GM21515 (cell line): ENCODE measurements around the gene SRGAP3.

Source experiments
- ATAC-seq: cut with Tn5 transposase; IDR thresholded peaks from one replicate; pipeline ENCODE4 v1.9.1; 2021; ENCODE audit not compliant: unreplicated experiment

The SRGAP3 gene

DNA sequence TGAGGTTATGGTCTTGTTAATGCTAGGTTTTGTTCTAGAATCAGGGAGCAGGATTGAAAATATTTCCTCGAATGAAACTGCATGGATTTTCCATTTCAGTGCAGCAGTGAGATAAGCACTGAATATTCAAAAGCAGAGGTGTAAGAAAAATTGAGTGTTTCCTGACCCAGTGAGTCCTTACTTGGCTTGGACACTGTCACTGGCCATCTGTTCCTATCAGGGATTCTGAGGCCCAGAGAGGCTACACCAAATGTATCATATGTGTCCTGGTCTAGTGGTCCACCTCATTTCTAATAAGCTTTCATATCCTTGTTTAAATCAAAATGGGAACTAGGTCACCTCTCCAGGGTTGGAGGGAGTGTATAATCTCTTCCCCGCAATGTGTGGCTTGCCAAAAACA, 225.1 kb downstream of the SRGAP3 start:
- ATAC-seq, result no peak

DNA sequence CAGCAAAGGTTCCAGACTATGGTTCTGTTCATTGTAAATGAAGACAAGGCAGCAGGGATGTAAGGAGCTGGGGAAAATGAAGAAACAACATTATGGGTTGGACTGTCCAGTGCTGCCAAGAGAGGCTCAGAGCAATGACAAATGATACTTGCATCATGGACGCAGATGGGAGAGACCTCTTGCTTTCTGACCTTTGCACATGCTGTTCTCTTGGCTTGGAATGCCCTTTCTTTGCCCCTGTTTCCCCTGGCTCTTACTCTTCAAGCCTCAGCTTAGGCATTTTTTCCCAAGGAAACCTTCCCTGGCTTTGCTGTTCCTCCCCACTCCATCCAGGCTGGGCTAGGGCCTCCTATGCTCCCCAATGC, 226.2 kb downstream of the SRGAP3 start:
- no peak for ATAC-seq

DNA sequence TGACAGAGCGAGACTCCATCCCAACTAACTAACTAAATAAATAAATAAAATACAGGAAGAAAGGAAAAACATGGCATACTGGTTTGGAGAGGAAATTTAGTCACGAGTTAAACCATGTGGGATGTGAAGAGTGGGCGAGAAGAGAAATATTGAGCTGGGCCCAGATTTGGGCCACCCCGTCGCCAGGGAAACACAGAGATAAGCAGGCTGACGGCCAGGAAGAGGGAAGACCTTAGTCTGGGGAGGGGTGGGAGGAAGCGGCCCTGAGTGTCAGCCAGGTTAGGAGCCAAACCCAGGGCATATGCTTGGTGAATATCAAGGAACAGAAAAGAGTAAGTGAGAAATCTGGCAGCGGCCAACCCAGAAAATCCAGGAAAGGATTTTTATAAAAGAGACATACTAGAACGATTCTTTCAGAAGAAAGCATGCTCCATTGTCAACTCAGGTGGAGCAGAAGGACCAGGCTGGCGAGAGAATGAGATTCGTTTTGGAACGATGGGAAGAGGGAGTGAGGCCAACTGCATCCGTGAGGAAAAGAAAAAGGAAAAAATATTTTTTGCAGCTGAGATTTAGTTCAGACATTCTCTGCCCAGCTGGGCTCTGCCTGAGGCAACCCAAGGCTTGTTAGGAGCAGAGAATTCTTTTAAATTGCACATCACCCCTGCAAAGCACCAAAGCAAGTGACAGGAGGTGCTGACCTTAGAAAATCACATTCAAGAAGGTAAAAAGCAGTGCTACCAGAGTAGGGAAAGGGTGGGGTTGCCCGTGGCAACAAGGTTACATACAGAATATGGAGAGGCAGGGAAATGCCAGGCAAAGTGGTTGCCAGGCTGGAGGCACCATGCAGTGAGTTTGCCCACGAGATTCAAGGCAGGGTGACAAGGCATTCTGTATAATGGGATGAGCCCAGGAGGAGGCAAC, 226.9 kb downstream of the SRGAP3 start:
- ATAC-seq, result no peak

DNA sequence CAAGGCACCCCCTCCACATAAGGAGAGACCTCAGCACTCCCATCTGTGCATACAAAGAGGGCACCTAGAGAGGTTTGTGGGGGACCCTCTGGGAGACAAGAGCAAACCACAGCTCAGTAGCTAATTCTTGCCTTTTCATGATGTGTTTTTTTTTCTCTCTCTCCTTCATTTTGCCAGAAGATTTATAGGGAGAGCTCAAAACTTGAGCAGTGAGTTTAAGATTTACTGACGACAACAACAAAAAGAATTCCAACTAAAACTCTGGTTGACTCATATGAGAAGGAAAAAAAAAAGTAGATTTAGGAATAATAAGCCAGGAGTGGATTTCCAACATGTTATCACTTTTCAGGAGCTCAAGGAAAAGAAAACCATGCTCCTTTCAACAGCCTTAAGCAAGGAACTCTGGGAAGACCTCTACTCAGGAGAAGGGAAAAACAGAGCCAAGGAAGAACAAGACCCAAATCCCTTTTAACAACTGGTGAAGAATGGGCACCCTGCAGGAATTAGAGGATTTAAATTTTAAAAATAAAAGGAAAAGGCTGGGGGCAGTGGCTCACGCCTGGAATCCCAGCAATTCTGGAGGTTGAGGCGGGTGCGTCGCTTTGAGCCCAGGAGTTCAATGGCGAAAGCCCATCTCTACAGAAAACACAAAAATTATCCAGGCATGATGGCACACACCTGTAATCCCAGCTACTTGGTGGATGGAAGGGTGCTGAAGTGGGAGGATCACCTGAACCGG, 228.0 kb downstream of the SRGAP3 start:
- ATAC-seq, result no peak

DNA sequence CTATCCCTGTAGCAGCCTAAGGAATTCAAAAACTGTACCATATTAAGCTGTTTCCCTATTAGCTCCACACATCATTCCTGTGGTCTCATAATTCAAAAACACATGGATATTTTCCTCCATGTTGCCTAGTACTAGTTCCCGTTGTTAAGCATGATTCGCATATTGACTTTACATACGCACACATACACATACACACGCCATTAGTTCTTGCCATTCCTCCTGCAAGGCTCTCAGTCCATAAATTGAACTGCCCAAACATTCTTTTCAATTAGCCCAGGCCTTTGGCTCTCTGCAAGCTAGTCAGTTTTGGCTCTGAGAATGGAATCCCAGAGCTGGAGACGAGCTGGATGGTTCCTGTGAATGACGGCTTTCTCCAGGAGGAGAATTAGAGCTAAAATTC, 229.0 kb downstream of the SRGAP3 start:
- ATAC-seq, result no peak

DNA sequence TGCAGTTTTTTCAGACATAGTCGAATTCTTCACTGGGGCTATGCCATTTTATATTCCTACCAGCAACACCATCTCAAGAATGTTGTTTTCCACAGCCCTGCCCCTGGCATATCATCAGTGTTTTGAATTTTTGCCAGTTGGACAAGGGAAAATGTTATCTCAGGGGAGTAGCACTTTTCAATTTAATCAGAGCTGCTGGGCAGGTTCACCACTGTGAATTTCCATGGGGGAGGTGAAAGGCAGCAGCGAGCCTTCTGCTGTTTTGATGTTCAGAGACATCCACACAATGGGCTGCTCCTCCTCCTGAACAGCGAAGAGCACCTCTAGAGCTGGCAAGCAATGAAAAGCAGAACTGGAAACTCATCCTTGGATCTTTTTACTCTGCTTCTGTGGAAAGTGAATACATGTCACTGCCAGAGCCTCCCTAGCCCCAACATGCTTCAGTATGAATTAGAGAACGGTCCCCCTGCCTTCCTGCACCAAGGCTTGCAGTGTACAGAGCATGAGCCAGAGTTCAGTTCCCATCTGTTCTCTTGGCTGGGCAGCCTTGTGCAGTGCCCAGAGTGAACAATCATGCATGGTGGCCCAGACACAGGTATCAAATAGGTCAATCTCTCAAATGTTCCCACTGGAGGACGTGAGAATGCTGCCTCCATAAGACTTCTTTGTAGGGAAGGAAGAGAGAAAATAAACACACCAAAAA, 230.0 kb downstream of the SRGAP3 start:
- no peak for ATAC-seq

DNA sequence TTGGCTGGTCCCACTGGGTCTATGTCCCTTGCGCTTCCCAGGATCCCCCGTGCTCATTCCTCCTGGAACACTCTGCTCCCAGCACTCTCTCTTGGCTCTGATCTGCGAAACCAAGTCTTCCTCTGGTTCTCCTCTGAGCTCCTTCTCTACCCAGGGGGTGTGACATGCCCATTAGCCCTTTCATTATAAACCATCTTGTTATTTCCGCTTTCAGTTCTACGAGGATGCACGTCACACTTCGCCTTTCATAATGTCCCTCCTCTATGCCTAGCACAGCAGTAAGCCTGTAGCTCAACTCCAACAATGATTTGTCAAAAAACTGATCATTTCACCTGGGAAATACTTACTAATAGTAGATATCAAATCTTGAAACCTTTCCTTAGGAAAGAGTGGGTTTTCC, 234.2 kb downstream of the SRGAP3 start:
- no peak for ATAC-seq

DNA sequence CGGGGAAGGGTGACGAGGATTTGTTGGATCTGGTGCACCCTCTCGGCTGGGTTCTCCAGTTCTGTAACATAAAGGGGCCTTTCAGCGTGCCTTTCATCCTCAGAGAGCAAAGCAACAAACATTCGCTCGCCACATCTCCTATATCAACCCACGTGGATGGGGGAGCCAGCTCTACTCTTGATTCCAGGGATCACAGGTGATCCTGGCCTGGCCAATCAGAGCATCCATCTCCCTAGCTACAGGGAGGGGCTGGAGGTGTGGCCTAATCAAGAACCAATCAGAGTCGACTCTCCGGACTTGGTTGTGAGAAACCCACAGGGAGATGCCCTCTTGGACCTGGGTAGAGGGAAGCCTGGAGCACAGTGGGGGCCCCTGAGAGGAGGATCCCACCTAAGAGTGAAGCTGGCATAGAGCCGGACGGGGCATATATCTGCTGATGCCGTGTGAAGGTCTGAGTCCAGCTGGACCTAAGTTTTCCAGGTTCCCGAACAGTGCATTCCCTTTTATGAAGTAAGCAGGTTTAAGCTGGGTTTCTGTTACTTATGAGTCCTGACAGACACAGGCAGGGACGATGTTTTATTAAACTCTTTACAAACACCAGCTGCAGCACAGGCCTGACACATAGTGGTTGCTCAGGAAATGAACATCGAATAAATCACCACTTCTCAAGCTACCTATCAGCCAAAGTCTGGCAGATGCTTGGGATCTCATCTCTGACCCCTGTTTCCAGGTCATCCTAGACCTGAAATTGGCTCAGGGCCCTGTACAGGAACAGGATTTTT, 235.5 kb downstream of the SRGAP3 start:
- no peak for ATAC-seq

DNA sequence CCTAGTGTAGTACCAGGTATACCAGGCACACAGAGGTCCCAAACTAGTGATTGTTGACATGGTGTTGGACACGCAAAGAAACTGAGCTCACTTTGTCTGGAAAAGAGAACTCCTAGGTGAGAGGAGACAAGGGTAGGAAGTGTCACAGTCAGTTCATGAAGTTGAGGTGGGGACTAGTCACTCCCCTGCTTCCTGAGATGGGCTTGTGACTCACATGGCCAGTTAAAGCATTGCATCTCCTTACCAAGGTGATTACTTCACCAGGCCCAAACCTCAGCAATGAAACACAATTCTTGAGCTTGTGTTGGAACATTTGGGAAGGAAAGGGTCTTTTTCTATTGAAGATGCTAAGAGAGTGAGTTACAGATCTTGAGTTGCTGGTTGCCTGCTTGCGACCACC, 236.9 kb downstream of the SRGAP3 start:
- no peak for ATAC-seq

DNA sequence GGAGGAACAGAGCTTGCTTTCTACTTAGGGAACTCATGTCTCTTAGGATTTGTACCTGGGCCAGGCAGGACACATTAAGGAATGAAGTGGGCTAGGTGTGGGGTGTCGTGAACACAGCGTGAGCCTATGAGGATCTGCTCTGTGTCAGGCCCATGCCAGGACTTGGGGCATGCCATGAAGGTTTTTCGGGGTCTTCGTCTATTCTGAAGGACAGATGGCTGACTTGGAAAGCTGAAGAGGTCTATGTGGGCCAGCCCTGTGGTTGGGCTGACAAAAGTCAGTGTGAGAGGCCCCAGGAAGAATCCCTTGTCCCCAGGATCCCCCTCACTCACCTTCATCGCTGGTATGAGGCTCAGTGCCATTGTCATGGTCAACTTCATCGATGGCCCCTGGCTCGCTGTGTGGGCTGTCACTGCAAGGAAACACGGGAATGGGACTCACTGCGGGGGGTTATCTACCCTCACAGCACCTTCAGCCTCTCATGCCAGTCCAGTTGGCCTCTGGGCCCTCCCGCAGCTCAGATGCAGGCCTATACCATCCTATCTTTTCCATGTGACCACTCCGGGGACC, 239.4 kb downstream of the SRGAP3 start:
- ATAC-seq, result no peak

DNA sequence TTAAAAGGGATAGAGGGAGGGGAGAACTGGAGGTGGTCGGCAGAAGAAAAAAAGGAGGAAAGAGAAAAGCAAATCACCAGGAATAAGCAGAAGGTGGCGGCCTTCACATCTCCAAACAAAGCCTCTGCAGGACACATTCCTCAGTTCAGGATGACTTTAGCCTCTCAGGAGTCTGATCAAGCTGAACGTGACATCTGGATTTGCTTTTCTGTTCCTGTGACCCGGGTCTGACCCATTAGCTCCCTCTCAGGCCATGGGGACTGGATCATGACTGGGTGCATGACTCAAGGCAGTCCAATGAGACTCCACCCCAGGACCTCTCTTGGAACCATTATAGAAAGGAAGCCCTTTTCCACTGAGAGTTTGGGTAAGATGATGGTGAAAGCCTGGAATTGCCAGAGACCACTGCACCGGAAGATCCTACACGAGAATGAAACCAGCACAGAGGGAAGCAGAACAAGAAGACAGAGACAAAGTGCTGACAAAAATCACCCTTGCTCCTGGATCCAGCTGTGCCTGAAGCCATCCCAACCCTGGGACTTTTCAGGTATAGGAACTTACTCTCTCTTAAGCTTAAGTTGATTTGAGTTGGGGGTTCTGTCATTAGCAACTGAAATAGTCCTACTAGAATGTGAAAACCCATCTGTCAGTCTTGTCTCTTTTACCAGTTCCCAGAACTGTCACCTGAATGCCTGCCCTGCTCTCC, 240.7 kb downstream of the SRGAP3 start:
- ATAC-seq, result no peak

DNA sequence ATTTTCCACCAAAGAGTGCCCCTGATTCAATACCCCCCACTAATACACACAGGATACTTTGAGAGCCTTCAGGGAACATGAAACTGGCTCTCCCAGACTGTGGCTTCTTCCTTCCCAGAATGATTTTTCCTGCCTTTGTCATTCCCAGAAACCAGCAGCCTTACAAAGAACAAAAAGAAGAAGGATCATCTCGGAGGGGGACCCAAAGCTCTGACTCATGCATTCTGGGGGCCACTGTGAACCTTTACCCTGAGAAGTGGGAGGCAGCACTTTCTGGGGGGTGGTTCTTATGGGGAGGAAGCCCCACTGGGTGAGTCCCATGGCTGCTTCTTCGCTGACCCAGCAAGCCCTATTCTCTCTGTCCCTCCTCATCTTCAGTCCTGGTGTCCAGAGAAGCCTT, 241.5 kb downstream of the SRGAP3 start:
- no peak for ATAC-seq

DNA sequence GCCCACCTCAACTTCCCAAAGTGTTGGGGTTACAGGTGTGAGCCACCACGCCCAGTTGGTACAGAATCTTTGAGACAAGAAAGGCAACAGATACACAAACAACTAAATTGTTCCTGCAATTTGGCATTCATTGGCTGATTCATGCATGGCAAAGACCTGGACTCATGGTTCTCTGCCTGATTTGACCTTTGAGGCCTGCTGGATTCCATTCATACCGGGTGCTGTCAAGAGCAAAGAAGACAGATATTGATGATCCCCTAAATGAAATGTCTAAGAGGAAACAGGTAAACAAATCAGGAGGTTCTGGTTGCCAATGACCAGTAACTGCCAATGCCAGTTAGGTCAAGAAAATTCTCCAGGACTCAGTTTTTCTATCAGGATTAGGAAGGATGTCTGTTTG, 242.2 kb downstream of the SRGAP3 start:
- no peak for ATAC-seq

DNA sequence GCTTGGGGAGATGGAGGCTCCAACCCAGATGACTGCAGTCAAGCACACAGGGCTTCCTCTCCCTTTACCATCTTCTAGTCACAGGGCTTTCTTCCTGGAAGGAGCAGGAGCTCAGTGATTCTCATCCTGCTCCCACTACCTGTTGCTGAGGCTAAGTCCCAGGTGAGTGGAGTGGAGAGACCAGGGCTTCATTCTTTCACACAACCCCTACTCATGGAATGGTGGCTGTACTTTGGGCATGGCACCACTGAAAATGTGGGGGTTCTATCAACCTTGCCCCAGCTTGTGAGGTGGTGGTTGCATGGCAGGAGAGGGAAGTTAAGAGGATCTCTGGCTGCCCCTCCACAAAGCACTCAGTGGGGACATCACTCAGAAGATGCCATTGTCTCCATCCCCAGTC, 249.4 kb downstream of the SRGAP3 start:
- no peak for ATAC-seq

DNA sequence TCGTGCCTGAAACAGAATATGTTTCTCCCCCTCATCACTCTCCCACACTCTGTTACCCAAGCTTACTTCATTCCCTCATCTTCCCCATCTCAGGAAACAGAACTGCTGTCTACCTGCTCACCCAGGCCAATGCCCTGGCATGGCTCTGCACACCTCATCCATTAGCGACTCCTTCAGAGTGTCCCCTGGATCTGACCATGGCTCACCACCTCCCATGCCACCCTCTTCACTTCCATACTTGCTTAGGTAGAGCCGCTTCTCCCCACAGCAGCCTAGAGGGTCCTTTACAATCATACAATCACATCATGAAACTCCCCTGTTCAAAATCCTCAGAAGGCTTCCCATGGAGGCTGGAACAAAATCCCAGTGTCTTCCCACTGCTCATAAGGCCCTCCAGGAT, 252.3 kb downstream of the SRGAP3 start:
- no peak for ATAC-seq

DNA sequence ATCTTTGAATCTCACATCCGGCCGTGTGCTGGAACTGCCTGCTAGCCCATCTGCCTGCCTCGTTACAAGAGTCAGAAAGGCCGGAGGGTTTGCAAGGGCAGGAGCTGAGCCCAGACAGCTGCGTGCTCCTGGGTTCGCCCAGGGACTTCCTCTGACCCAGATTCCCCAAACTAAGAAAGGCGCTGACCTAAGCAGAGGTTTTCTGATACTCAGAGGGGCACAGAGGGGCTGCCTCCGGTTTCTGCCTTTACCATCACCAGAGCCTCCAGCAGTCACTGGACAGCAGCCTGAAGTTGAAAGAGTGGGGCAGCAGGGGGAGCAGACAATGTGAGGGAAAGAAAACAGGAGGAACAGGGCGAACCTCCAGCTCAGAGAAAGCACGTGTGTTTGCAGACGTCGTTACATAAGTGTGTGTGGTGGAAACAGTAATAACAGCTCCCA, 252.7 kb downstream of the SRGAP3 start:
- no peak for ATAC-seq

DNA sequence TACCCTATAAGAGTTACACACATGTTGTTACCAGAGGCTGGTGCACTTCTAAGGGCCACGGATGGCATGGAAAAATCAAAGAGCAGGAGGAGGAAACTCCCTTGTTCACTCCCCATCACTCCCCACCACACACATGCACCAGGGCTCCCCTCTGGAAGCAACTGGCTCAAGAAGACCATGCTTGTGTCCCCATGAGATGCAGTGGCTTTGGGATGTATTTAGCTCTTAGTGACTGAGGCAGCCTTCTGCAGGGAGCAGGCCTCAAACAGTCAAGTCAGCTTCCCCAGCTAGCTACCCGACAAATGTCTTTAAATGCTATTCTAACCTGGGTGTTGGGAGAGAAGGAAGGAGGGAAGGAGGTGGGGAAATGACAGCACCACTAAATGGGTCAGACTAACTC, 253.2 kb downstream of the SRGAP3 start:
- no peak for ATAC-seq

DNA sequence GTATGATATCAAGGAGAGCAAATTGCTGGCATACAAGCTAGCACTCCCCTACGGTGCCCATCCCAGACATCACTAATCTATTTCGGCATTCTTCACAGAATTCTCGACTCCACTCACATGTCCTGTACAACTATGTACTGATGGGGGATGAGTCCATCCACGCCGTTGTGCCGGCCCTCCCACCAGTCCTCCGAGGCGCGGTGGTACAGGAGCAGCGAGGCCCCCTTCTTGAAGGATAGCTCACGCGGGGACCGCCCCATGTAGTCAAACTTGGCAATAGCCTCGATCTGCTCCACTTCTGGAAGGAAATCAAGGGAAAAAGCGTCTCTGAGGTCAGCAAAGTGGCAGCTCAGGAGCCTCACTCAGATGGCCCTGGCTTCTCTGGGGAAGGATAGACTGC, 255.2 kb downstream of the SRGAP3 start:
- no peak for ATAC-seq

DNA sequence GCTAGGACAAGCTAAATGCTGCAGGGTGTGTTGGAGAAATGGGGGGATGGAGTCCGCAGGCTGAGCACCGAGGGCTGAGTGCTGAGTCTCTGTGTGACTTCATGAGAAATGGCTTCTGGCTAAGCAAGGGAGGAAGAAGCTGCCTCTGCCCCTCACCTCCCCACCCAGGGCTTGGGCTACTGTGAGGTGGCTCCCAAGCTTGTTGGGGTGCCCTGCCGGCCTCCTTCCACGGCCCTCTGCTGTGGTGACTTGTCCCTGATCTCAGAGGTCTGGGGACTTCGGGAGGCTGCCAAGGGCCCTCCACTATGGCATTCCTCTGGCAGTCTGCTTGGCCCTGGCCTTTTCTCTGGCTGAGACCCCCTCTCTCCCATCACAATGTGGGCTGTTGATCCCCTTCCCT, 256.1 kb downstream of the SRGAP3 start:
- ATAC-seq, result no peak

DNA sequence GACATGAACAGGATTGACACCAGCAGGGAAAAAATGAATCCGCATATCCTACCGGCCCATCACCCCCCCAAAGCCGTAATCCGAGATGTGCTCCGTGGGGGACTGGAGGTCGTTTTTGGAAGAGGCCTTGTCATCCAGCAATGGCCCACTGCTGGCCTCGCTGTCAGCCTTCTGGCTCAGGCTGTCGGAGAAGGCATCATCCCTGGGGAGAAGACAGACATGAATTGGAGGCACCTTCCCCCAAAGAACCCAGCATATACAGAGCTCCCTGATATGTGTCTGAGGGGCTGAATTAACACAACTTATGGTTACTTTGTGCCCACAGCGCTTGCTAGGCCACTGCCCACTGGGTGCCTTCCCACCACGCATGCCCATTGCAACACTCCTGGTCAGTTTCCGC, 256.6 kb downstream of the SRGAP3 start:
- no peak for ATAC-seq
